ENCODE results near the gene PRR5.

Gene PRR5

GRCh38 chr22:44698531-44699421, 3.2 kb upstream of the PRR5 start:
- no peak overlapping the region for H3K27ac ChIP-seq
- no peak for TF ChIP-seq CTCF (IDR thresholded peaks at IDR 0.05)
- H3K4me3 ChIP-seq (ENCODE audit: low read depth in 1 of 2, low read length in 1 of 2), result no peak overlapping the region
- H3K9me3 ChIP-seq, result no peaks in the 10 kb centered on the region
- H3K36me3 ChIP-seq, result no peaks in the 10 kb centered on the region
- H3K27me3 ChIP-seq, result peaks cover 46% of the 10 kb centered on the region
- H3K4me1 ChIP-seq (ENCODE audit: control insufficient read depth in 1 of 2, insufficient read depth in 1 of 2, low read depth in 1 of 2, low read length in 1 of 2), result peaks cover 19 to 22% of the 10 kb centered on the region in 2 experiments

GRCh38 chr22:44700456-44700855, 1.5 kb upstream of the PRR5 start:
- H3K27ac ChIP-seq, result no peak overlapping the region

GRCh38 chr22:44701187-44701790, 715 bp upstream of the PRR5 start:
- H3K4me1 ChIP-seq (ENCODE audit: control insufficient read depth in 1 of 2, insufficient read depth in 1 of 2, low read depth in 1 of 2, low read length in 1 of 2), result peaks cover 23 to 24% of the 10 kb centered on the region in 2 experiments
- no peak overlapping the region for H3K27ac ChIP-seq

More at GRCh38 chr22:44700456-44700855, 1.5 kb upstream of the PRR5 start:
- Histone ChIP-seq H3K4me3 (ENCODE audit: low read depth in 1 of 2, low read length in 1 of 2) (no peak overlapping the region), H3K4me1 (ENCODE audit: control insufficient read depth in 1 of 2, insufficient read depth in 1 of 2, low read depth in 1 of 2, low read length in 1 of 2) (peaks cover 23 to 24% of the 10 kb centered on the region in 2 experiments), H3K36me3 (no peaks in the 10 kb centered on the region), H3K9me3 (no peaks in the 10 kb centered on the region), H3K27me3 (peaks cover 57% of the 10 kb centered on the region)
- no peak for TF ChIP-seq CTCF (IDR thresholded peaks at IDR 0.05)

GRCh38 chr22:44702479-44703198, 635 bp downstream of the PRR5 start:
- peaks cover 23 to 24% of the 10 kb centered on the region in 2 experiments for H3K4me1 ChIP-seq (ENCODE audit: control insufficient read depth in 1 of 2, insufficient read depth in 1 of 2, low read depth in 1 of 2, low read length in 1 of 2)

More at GRCh38 chr22:44701187-44701790, 715 bp upstream of the PRR5 start:
- Histone ChIP-seq H3K36me3 (no peaks in the 10 kb centered on the region), H3K4me3 (ENCODE audit: low read depth in 1 of 2, low read length in 1 of 2) (peak overlapping the region in 1 of 2 experiments; percentile 32), H3K9me3 (no peaks in the 10 kb centered on the region), H3K27me3 (peaks cover 57% of the 10 kb centered on the region)
- TF ChIP-seq CTCF (IDR thresholded peaks at IDR 0.05), result no peak

More at GRCh38 chr22:44702479-44703198, 635 bp downstream of the PRR5 start:
- H3K36me3 ChIP-seq, result no peaks in the 10 kb centered on the region
- no peak for TF ChIP-seq CTCF (IDR thresholded peaks at IDR 0.05)
- H3K27ac ChIP-seq, result no peak overlapping the region
- H3K4me3 ChIP-seq (ENCODE audit: low read depth in 1 of 2, low read length in 1 of 2), result peak overlapping the region; percentile 57 to 60
- H3K9me3 ChIP-seq, result no peaks in the 10 kb centered on the region
- peaks cover 57% of the 10 kb centered on the region for H3K27me3 ChIP-seq

Data from neutrophil (primary cell).